Endothelial cell of umbilical vein (primary cell): ENCODE data around the gene L3MBTL4. TPM values are rescaled to one million over a fixed set of nuclear protein-coding genes. Genes with fewer than 3 reads are reported as not detected.

Source experiments
- BruUV-seq: library from RNA; stranded (reverse); fragments of 400-500 nt; replicated peaks from 2 replicates; lab custom pipeline; 2021; lab: Mats Ljungman, UMichigan
- CTCF ChIA-PET: fragments of 300-600, 350-600 bp; sonication (Branson Sonifier 250); formaldehyde crosslinking; loops from one replicate; lab custom pipeline; 2021; ENCODE audit warnings: antibody characterized with exemption, inconsistent platforms; lab: Charles Lee
- POLR2A ChIA-PET: fragments of 300-600, 350-600 bp; sonication (Branson Sonifier 250); formaldehyde crosslinking; loops from one replicate; lab custom pipeline; 2021; ENCODE audit warnings: antibody characterized with exemption, inconsistent platforms; lab: Charles Lee
- DNase-seq: peaks from one replicate; pipeline ENCODE4 v3.0.0-alpha.2; 2011; ENCODE audit warnings: low read depth, low spot score
- FAIRE-seq: peaks from 2 replicates; lab custom pipeline; 2011; peaks lifted over from hg19 to GRCh38; lab: Jason Lieb, UNC
- H2AFZ ChIP-seq: 2 replicates; pipeline ENCODE4 v1.6.0; 2012; ENCODE audit warnings: low read depth, low read length, control low read depth, inconsistent platforms
- H3K27ac ChIP-seq: 2 replicates; pipeline ENCODE4 v1.5.1; 2011; ENCODE audit warnings: low read depth, mild to moderate bottlenecking, control low read depth, low read length, moderate library complexity; ENCODE audit not compliant: insufficient read depth
- H3K27me3 ChIP-seq, 2 experiments: 2 replicates each; pipeline versions ENCODE4 v1.6.0 to v1.6.1; 2011; ENCODE audit warnings: low read length in 2 of 2, mixed read lengths in 1 of 2; ENCODE audit not compliant: control insufficient read depth in 2 of 2, insufficient read depth in 2 of 2
- H3K36me3 ChIP-seq, 2 experiments: 2 replicates in 1 of 2; 3 replicates in 1 of 2; pipeline ENCODE4 v1.5.1; 2011; ENCODE audit warnings: low read length in 2 of 2, mild to moderate bottlenecking in 1 of 2, moderate library complexity in 1 of 2; ENCODE audit not compliant: control insufficient read depth in 2 of 2, insufficient read depth in 2 of 2; ENCODE audit errors: extremely low read depth in 1 of 2
- H3K4me1 ChIP-seq: 3 replicates; pipeline ENCODE4 v1.5.1; 2011; ENCODE audit warnings: mild to moderate bottlenecking, low read length; ENCODE audit not compliant: control insufficient read depth, insufficient read depth; ENCODE audit errors: extremely low read depth
- H3K4me2 ChIP-seq: 2 replicates; pipeline ENCODE4 v1.6.1; 2011; ENCODE audit warnings: low read length, control low read depth, mixed read lengths; ENCODE audit not compliant: insufficient read depth
- H3K4me3 ChIP-seq, 3 experiments: fragments of 200-600 bp in 1 of 3; sonication (generic), shearing (Covaris generic) in 1 of 3; replicated peaks in 1 of 3; 2 replicates each; pipeline ENCODE4 v1.5.1; 2011 to 2016; ENCODE audit warnings: control low read depth in 3 of 3, low read length in 3 of 3, mild to moderate bottlenecking in 2 of 3, inconsistent platforms in 1 of 3, low read depth in 1 of 3, moderate library complexity in 1 of 3; ENCODE audit not compliant: insufficient read depth in 1 of 3
- H3K79me2 ChIP-seq: 2 replicates; pipeline ENCODE4 v1.6.0; 2012; ENCODE audit warnings: low read length, inconsistent platforms; ENCODE audit not compliant: control insufficient read depth, insufficient read depth
- H3K9ac ChIP-seq: replicated peaks from 2 replicates; pipeline ENCODE3; 2011; ENCODE audit warnings: low read length, control low read depth; ENCODE audit not compliant: insufficient read depth; ENCODE audit errors: extremely low read depth
- H3K9me1 ChIP-seq: replicated peaks from 3 replicates; pipeline ENCODE4 v1.6.0; 2011; ENCODE audit warnings: mild to moderate bottlenecking, low read length; ENCODE audit not compliant: control insufficient read depth, insufficient read depth; ENCODE audit errors: extremely low read depth
- H3K9me3 ChIP-seq: replicated peaks from 2 replicates; pipeline ENCODE4 v1.5.1; 2012; ENCODE audit warnings: low read length, inconsistent platforms; ENCODE audit not compliant: control insufficient read depth, insufficient read depth
- H4K20me1 ChIP-seq: replicated peaks from 2 replicates; pipeline ENCODE3; 2011; ENCODE audit warnings: mild to moderate bottlenecking, low read length; ENCODE audit not compliant: control insufficient read depth, insufficient read depth; ENCODE audit errors: extremely low read depth
- EZH2 ChIP-seq: IDR thresholded peaks from 2 replicates; pipeline ENCODE4 v1.6.1; 2012; ENCODE audit warnings: borderline replicate concordance, low read depth, mild to moderate bottlenecking, moderate library complexity, low read length, inconsistent platforms; ENCODE audit not compliant: severe bottlenecking
- FOS ChIP-seq: IDR thresholded peaks from 2 replicates; pipeline ENCODE4 v1.6.1; 2011; ENCODE audit warnings: mild to moderate bottlenecking, low read length, moderate library complexity, borderline replicate concordance; ENCODE audit not compliant: insufficient read depth
- GATA2 ChIP-seq: IDR thresholded peaks from 2 replicates; pipeline ENCODE4 v1.7.0; 2011; ENCODE audit warnings: low read depth, mild to moderate bottlenecking, moderate library complexity, mixed read lengths, low read length; ENCODE audit not compliant: insufficient read length, insufficient read depth
- JUN ChIP-seq: IDR thresholded peaks from 2 replicates; pipeline ENCODE4 v1.6.1; 2011; ENCODE audit warnings: borderline replicate concordance, low read depth; ENCODE audit not compliant: insufficient read length, insufficient read depth
- MYC ChIP-seq: IDR thresholded peaks from one replicate; pipeline ENCODE4 v1.6.1; 2011; ENCODE audit warnings: mild to moderate bottlenecking, low read depth, low read length
- POLR2A ChIP-seq: IDR thresholded peaks from 2 replicates; pipeline ENCODE4 v1.6.1; 2012; ENCODE audit warnings: low read depth, mild to moderate bottlenecking, control low read depth, low read length
- POLR2AphosphoS5 ChIP-seq: IDR thresholded peaks from 2 replicates; pipeline ENCODE4 v1.6.1; 2012; ENCODE audit warnings: low read depth, mild to moderate bottlenecking, control low read depth, low read length, moderate library complexity; ENCODE audit not compliant: insufficient read depth
- dilution Hi-C: fragments of 300-500 bp; cut with MboI; formaldehyde crosslinking; loops from one replicate; pipeline ENCODE4 v1.15.0; 2019; ENCODE audit warnings: low sequenced_read_pairs; ENCODE audit not compliant: extremely low pct_ligation_motif_present
- intact Hi-C: fragments of 100-400 bp; cut with micrococcal nuclease; formaldehyde crosslinking; loops from one replicate; pipeline ENCODE4 v1.10.0; 2022
- polyA plus RNA-seq, 4 experiments: library from polyadenylated mRNA; depleted of rRNA in 3 of 4; stranded (reverse) in 3 of 4; unstranded in 1 of 4; fragments of >200 nt; gene quantifications; 2 replicates each; pipeline versions ENCODE4 v1.2.1 to v1.2.3, GENCODE V29; 2011 to 2012; ENCODE audit warnings: missing spikeins in 1 of 4
- total RNA-seq: library from RNA; stranded (reverse); gene quantifications from 2 replicates; pipeline ENCODE4 v1.2.3, GENCODE V29; 2021
- TF ChIP-seq, protein P1 (sequence below), 2 donors: IDR thresholded peaks; 1 replicate in 1 of 2; 2 replicates in 1 of 2; pipeline ENCODE4 v1.5.1; 2011; ENCODE audit warnings: low read length in 2 of 2, mild to moderate bottlenecking in 2 of 2, moderate library complexity in 2 of 2, control low read depth in 1 of 2, inconsistent platforms in 1 of 2, low read depth in 1 of 2; ENCODE audit not compliant: insufficient read depth in 1 of 2; ENCODE audit errors: extremely low read depth in 1 of 2
- TF ChIP-seq, protein P2 (sequence below): IDR thresholded peaks from 2 replicates; pipeline ENCODE4 v1.6.1; 2011; ENCODE audit not compliant: insufficient read depth, insufficient read length

The L3MBTL4 gene
- total and polyA plus RNA-seq, 2 donors (not counting 3 experiments of a cell fraction or from before 2014, with no cell fraction given): 0.80 TPM; not detected in 1

GRCh38 chr18:6004683-6005082, 410.0 kb downstream of the L3MBTL4 start:
- no peak overlapping the region for H3K4me3 ChIP-seq
- FAIRE-seq (no peak), DNase-seq (no peak)
- H3K4me1 ChIP-seq: no peaks in the 10 kb centered on the region
- no peaks in the 10 kb centered on the region for H3K9me1 ChIP-seq
- H3K9me3 ChIP-seq: no peaks in the 10 kb centered on the region
- dilution Hi-C loops (no loop called here), intact Hi-C loops (no loop called here)
- H3K27ac ChIP-seq: no peak overlapping the region
- TF ChIP-seq POLR2A: no peak
- TF ChIP-seq FOS: no peak
- TF ChIP-seq MYC: no peak
- TF ChIP-seq, protein P1, sequence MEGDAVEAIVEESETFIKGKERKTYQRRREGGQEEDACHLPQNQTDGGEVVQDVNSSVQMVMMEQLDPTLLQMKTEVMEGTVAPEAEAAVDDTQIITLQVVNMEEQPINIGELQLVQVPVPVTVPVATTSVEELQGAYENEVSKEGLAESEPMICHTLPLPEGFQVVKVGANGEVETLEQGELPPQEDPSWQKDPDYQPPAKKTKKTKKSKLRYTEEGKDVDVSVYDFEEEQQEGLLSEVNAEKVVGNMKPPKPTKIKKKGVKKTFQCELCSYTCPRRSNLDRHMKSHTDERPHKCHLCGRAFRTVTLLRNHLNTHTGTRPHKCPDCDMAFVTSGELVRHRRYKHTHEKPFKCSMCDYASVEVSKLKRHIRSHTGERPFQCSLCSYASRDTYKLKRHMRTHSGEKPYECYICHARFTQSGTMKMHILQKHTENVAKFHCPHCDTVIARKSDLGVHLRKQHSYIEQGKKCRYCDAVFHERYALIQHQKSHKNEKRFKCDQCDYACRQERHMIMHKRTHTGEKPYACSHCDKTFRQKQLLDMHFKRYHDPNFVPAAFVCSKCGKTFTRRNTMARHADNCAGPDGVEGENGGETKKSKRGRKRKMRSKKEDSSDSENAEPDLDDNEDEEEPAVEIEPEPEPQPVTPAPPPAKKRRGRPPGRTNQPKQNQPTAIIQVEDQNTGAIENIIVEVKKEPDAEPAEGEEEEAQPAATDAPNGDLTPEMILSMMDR (IDR thresholded peaks at IDR 0.05; ENCODE audit: extremely low read depth in 1 of 2, insufficient read depth in 1 of 2, low read depth in 1 of 2, low read length in 2 of 2): no peak
- no peak for TF ChIP-seq POLR2AphosphoS5
- TF ChIP-seq JUN: no peak
- TF ChIP-seq, protein P2, sequence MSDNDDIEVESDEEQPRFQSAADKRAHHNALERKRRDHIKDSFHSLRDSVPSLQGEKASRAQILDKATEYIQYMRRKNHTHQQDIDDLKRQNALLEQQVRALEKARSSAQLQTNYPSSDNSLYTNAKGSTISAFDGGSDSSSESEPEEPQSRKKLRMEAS: no peak
- no peak for TF ChIP-seq EZH2
- TF ChIP-seq GATA2: no peak
- no peaks in the 10 kb centered on the region for H3K79me2 ChIP-seq
- BruUV-seq: no TSS peak
- no peaks in the 10 kb centered on the region for H3K27me3 ChIP-seq
- no peak overlapping the region for H2AFZ ChIP-seq
- H3K4me2 ChIP-seq: no peak overlapping the region
- H3K36me3 ChIP-seq: no peaks in the 10 kb centered on the region
- CTCF ChIA-PET: no interaction called here
- H3K9ac ChIP-seq: no peak overlapping the region
- POLR2A ChIA-PET: no interaction called here
- no peaks in the 10 kb centered on the region for H4K20me1 ChIP-seq
